Cardiac muscle cell (in vitro differentiated cells and primary cell): ENCODE measurements around the gene BNC2. TPM values are rescaled to one million over a fixed set of nuclear protein-coding genes. Genes with fewer than 3 reads are reported as not detected.

Experiments
- DNase-seq, 2 donors: peaks; one replicate each; pipeline versions ENCODE4 v3.0.0 to v3.0.0-alpha.2; 2010 to 2017; ENCODE audit warnings: low read depth in 1 of 2, low spot score in 1 of 2
- H3K27ac ChIP-seq: fragments of 200-600 bp; sonication (generic); 2 replicates; pipeline ENCODE4 v1.5.1; 2016
- H3K27me3 ChIP-seq: fragments of 200-600 bp; sonication (generic); 2 replicates; pipeline ENCODE4 v1.6.0; 2016; ENCODE audit warnings: control low read depth
- H3K36me3 ChIP-seq: fragments of 200-600 bp; sonication (generic); 2 replicates; pipeline ENCODE4 v1.5.1; 2016; ENCODE audit warnings: control low read depth
- H3K4me1 ChIP-seq: fragments of 200-600 bp; sonication (generic); 2 replicates; pipeline ENCODE4 v1.8.1; 2017; ENCODE audit warnings: low read depth, mild to moderate bottlenecking, mixed run types
- H3K4me3 ChIP-seq: fragments of 200-600 bp; sonication (generic); 2 replicates; pipeline ENCODE4 v1.5.1; 2016; ENCODE audit warnings: mild to moderate bottlenecking
- H3K9me3 ChIP-seq: fragments of 200-600 bp; sonication (generic); 2 replicates; pipeline ENCODE4 v1.5.1; 2017; ENCODE audit warnings: low read depth, mild to moderate bottlenecking, control low read depth
- CTCF ChIP-seq: IDR thresholded peaks from 2 replicates; pipeline ENCODE4 v1.5.1; 2012; ENCODE audit warnings: low read depth, mild to moderate bottlenecking, low read length
- polyA plus RNA-seq: library from polyadenylated mRNA; unstranded; fragments of >200 nt; fragmentation: Nextera tagmentation; extraction: Ambion mirVana; gene quantifications from 2 replicates; pipeline ENCODE4 v1.2.1, GENCODE V29; 2016
- total RNA-seq: library from RNA; depleted of rRNA; stranded (reverse); fragments of >200 nt; gene quantifications from 2 replicates; pipeline ENCODE4 v1.2.3, GENCODE V29; 2016

BNC2 gene
- total and polyA plus RNA-seq, 2 experiments from 2014 or later, result 0.54 to 0.55 TPM

GRCh38 chr9:16418721-16419120, 451.7 kb downstream of the BNC2 start:
- TF ChIP-seq CTCF, result no peak
- Histone ChIP-seq H3K27ac (no peak overlapping the region), H3K27me3 (peaks cover 9% of the 10 kb centered on the region)

GRCh38 chr9:16417749-16418148, 452.7 kb downstream of the BNC2 start:
- DNase-seq, result peak in 1 of 2 donors; percentile 52
- Histone ChIP-seq H3K27ac (no peak overlapping the region), H3K4me3 (no peak overlapping the region), H3K36me3 (no peaks in the 10 kb centered on the region), H3K9me3 (no peaks in the 10 kb centered on the region), H3K27me3 (peaks cover 3% of the 10 kb centered on the region), H3K4me1 (no peaks in the 10 kb centered on the region)
- TF ChIP-seq CTCF, result no peak

More at GRCh38 chr9:16418721-16419120, 451.7 kb downstream of the BNC2 start:
- no peak for DNase-seq
- H3K4me3 ChIP-seq, result no peak overlapping the region
- no peaks in the 10 kb centered on the region for H3K9me3 ChIP-seq
- no peaks in the 10 kb centered on the region for H3K4me1 ChIP-seq
- H3K36me3 ChIP-seq, result no peaks in the 10 kb centered on the region

- no peak overlapping the region for H3K4me3 ChIP-seq
- peak in 1 of 2 donors; percentile 89 for DNase-seq
- H3K36me3 ChIP-seq, result no peaks in the 10 kb centered on the region
- peaks cover 3% of the 10 kb centered on the region for H3K27me3 ChIP-seq
- no peak overlapping the region for H3K27ac ChIP-seq
- no peaks in the 10 kb centered on the region for H3K4me1 ChIP-seq
- no peaks in the 10 kb centered on the region for H3K9me3 ChIP-seq
- TF ChIP-seq CTCF, result no peak
Measured at GRCh38 chr9:16417161-16417560, 453.3 kb downstream of the BNC2 start.

- Histone ChIP-seq H3K4me1 (no peaks in the 10 kb centered on the region), H3K27me3 (peaks cover 15% of the 10 kb centered on the region), H3K27ac (no peak overlapping the region), H3K4me3 (no peak overlapping the region), H3K9me3 (no peaks in the 10 kb centered on the region), H3K36me3 (no peaks in the 10 kb centered on the region)
- TF ChIP-seq CTCF, result no peak
- DNase-seq, result no peak
Measured at GRCh38 chr9:16414451-16414850, 456.0 kb downstream of the BNC2 start.

GRCh38 chr9:16413509-16414016, 456.9 kb downstream of the BNC2 start:
- Histone ChIP-seq H3K27me3 (peaks cover 18% of the 10 kb centered on the region), H3K27ac (no peak overlapping the region), H3K4me3 (no peak overlapping the region), H3K36me3 (no peaks in the 10 kb centered on the region), H3K9me3 (no peaks in the 10 kb centered on the region), H3K4me1 (no peaks in the 10 kb centered on the region)
- DNase-seq, result peak in 1 of 2 donors; percentile 100
- no peak for TF ChIP-seq CTCF
